Esophagus squamous epithelium (tissue), 5 donors: ENCODE measurements around the gene TSPAN15. TPM values are rescaled to one million over a fixed set of nuclear protein-coding genes. Genes with fewer than 3 reads are reported as not detected.
"Not testable (repeated sequence)": the region's sequence is repeated elsewhere in the genome, so short reads cannot be mapped to it uniquely, and the experiment has no call there.

Source experiments
- DNase-seq: peaks from one replicate; lab custom pipeline; 2025; lab: John Stamatoyannopoulos, UW
- H3K27ac ChIP-seq, 4 donors: fragments of 200-600 bp; sonication (generic); one replicate each; pipeline ENCODE4 v1.5.1; 2016 to 2019; ENCODE audit warnings: mild to moderate bottlenecking in 1 of 4
- H3K27me3 ChIP-seq, 4 donors: fragments of 200-600 bp; sonication (generic); 1 replicate in 3 of 4; 2 replicates in 1 of 4; pipeline versions ENCODE4 v1.5.1 to v1.6.0; 2017 to 2021; ENCODE audit warnings: antibody characterized with exemption in 1 of 4
- H3K36me3 ChIP-seq, 3 donors: fragments of 200-600 bp; sonication (generic); one replicate each; pipeline ENCODE4 v1.5.1; 2016 to 2019
- H3K4me1 ChIP-seq, 3 donors: fragments of 200-600 bp; sonication (generic); one replicate each; pipeline ENCODE4 v1.5.1; 2017 to 2019
- H3K4me3 ChIP-seq, 4 donors: fragments of 200-600 bp; sonication (generic); 1 replicate in 3 of 4; 2 replicates in 1 of 4; pipeline ENCODE4 v1.5.1; 2016 to 2019; ENCODE audit warnings: mild to moderate bottlenecking in 2 of 4, moderate library complexity in 1 of 4
- H3K9me3 ChIP-seq, 3 donors: fragments of 200-600 bp; sonication (generic); one replicate each; pipeline ENCODE4 v1.5.1; 2016 to 2019
- CTCF ChIP-seq, 6 experiments: fragments of 450-650 bp in 4 of 6; fragments of 200-600 bp in 2 of 6; sonication (generic) in 2 of 6; IDR thresholded peaks; one replicate each; pipeline ENCODE4 v1.5.1; 2016 to 2019; ENCODE audit warnings: antibody characterized with exemption in 6 of 6, mild to moderate bottlenecking in 4 of 6, moderate library complexity in 4 of 6
- POLR2A ChIP-seq, 4 donors: fragments of 450-650 bp; IDR thresholded peaks; one replicate each; pipeline ENCODE4 v1.6.1; 2017; ENCODE audit warnings: antibody characterized with exemption in 4 of 4, mild to moderate bottlenecking in 4 of 4, moderate library complexity in 3 of 4
- WGBS, 2 donors: methylation state at CpG; one replicate each; pipeline ENCODE4 v1.1.5; 2018; 5-methylcytosine and 5-hydroxymethylcytosine counted together
- intact Hi-C: fragments of 100-400 bp; cut with DNase I; formaldehyde crosslinking; loops from one replicate; pipeline ENCODE4 v1.15.0; 2022
- total RNA-seq, 4 donors: library from RNA; depleted of rRNA; stranded (reverse); fragments of >200 nt; gene quantifications; one replicate each; pipeline ENCODE4 v1.1.0, GENCODE V29; 2016
- donor health status: DM: yes; HTN: yes; CAD: no.

TSPAN15 gene
- total RNA-seq, 4 donors from 2014 or later, result 3.6 to 24.0 (median 18.5) TPM

- intact Hi-C loops, result no loop called here
- H3K4me3 ChIP-seq, result no peak overlapping the region
- peaks cover 36 to 94% (median 46%) of the 10 kb centered on the region in 3 donors for H3K4me1 ChIP-seq
- no peak for DNase-seq
- TF ChIP-seq CTCF (IDR thresholded peaks at IDR 0.05) (peak in 5 of 6 experiments; percentile 57 to 69 (median 62)), POLR2A (IDR thresholded peaks at IDR 0.05) (no peak)
- no peaks in the 10 kb centered on the region for H3K27me3 ChIP-seq
- peak overlapping the region in 3 of 4 donors; percentile 48 to 82 (median 66) for H3K27ac ChIP-seq
- no peaks in the 10 kb centered on the region for H3K36me3 ChIP-seq
- H3K9me3 ChIP-seq, result no peaks in the 10 kb centered on the region
- 0 to 17% methylated on average over 1 of the region's 1 CpG for WGBS, 2 donors
These were observed 1.4 kb upstream of the TSPAN15 start for GRCh38 chr10:69449841-69450240.

- peaks cover 36 to 94% (median 46%) of the 10 kb centered on the region in 3 donors for H3K4me1 ChIP-seq
- peak overlapping the region; percentile 67 to 84 (median 82) for H3K27ac ChIP-seq
- WGBS, 2 donors, result 79 to 93% methylated on average over 10 to 14 of the region's 16 CpGs
- H3K4me3 ChIP-seq, H3K9me3 ChIP-seq, H3K36me3 ChIP-seq, H3K27me3 ChIP-seq, DNase-seq, intact Hi-C loops: not testable (repeated sequence)
These were observed 870 bp upstream of the TSPAN15 start for GRCh38 chr10:69450395-69450794.

- Histone ChIP-seq H3K36me3 (no peaks in the 10 kb centered on the region), H3K4me1 (peaks cover 30 to 81% (median 35%) of the 10 kb centered on the region in 3 donors), H3K27me3 (no peaks in the 10 kb centered on the region), H3K27ac (peak overlapping the region; percentile 67 to 84 (median 82)), H3K9me3 (no peaks in the 10 kb centered on the region), H3K4me3 (peak overlapping the region; percentile 52 to 81 (median 70))
- intact Hi-C loops, result no loop called here
- no peak for DNase-seq
- 17 to 57% methylated on average over 5 to 29 of the region's 38 CpGs for WGBS, 2 donors
- no peak for TF ChIP-seq CTCF (IDR thresholded peaks at IDR 0.05)
- no peak for TF ChIP-seq POLR2A (IDR thresholded peaks at IDR 0.05)
These were observed 553 bp downstream of the TSPAN15 start for GRCh38 chr10:69451784-69452251.

- peaks cover 27 to 80% (median 37%) of the 10 kb centered on the region in 3 donors for H3K4me1 ChIP-seq
- H3K36me3 ChIP-seq, result no peaks in the 10 kb centered on the region
- WGBS, 2 donors, result 67 to 73% methylated on average over 5 of the region's 6 CpGs
- peak overlapping the region in 2 of 4 donors; percentile 61 to 81 for H3K4me3 ChIP-seq
- H3K27ac ChIP-seq, result peak overlapping the region in 3 of 4 donors; percentile 26 to 84 (median 82)
- DNase-seq, result no peak
- H3K27me3 ChIP-seq, result no peaks in the 10 kb centered on the region
- TF ChIP-seq CTCF (IDR thresholded peaks at IDR 0.05) (no peak), POLR2A (IDR thresholded peaks at IDR 0.05) (no peak)
- intact Hi-C loops, result no loop called here
- no peaks in the 10 kb centered on the region for H3K9me3 ChIP-seq
These were observed 1.6 kb downstream of the TSPAN15 start for GRCh38 chr10:69452676-69453415.

- no peak for DNase-seq
- Histone ChIP-seq H3K27ac (peak overlapping the region in 3 of 4 donors; percentile 9 to 26 (median 15)), H3K9me3 (no peaks in the 10 kb centered on the region), H3K4me1 (peaks cover 20 to 80% (median 43%) of the 10 kb centered on the region in 3 donors), H3K36me3 (no peaks in the 10 kb centered on the region), H3K27me3 (no peaks in the 10 kb centered on the region), H3K4me3 (no peak overlapping the region)
- no peak for TF ChIP-seq POLR2A (IDR thresholded peaks at IDR 0.05)
- TF ChIP-seq CTCF (IDR thresholded peaks at IDR 0.05), result no peak
- intact Hi-C loops, result no loop called here
These were observed 2.5 kb downstream of the TSPAN15 start for GRCh38 chr10:69453795-69454194.
